GM18502 (cell line): ENCODE data around the gene KRTAP11-1.

Source experiments
- ATAC-seq: cut with Tn5 transposase; IDR thresholded peaks from one replicate; pipeline ENCODE4 v1.9.1; 2021; ENCODE audit warnings: mild to moderate bottlenecking; ENCODE audit not compliant: unreplicated experiment, poor library complexity

KRTAP11-1 gene, protein sequence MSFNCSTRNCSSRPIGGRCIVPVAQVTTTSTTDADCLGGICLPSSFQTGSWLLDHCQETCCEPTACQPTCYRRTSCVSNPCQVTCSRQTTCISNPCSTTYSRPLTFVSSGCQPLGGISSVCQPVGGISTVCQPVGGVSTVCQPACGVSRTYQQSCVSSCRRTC

GRCh38 chr21:30881480-30881879 lies at the start of gene KRTAP11-1:
TSS of gene KRTAP11-1 (minus strand) at chr21:30881580. CDS start at chr21:30881524, 56 bp downstream.
- no peak for ATAC-seq

GRCh38 chr21:30924146-30924700 lies 42.8 kb upstream of the KRTAP11-1 start:
- no peak for ATAC-seq

DNA sequence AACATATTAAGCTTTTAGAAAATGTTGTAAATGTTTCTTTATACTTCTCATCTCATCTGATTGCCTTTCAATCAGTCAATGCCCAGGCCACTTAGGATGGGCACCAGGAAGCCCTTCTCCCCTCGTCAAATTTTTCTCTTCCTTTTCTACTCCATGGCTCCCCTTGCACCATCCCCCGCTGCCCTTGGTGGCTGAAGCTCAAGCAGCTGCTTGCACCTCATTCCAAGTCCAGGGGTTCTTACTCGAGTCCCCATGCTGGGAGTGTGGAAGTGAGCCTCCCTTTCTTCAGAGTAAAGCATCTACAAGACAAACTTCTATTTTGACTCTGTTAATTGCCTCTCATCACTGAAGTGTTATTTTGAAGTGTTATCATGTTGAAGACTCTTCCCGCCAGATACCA lies 39.7 kb upstream of the KRTAP11-1 start:
- ATAC-seq: no peak

DNA sequence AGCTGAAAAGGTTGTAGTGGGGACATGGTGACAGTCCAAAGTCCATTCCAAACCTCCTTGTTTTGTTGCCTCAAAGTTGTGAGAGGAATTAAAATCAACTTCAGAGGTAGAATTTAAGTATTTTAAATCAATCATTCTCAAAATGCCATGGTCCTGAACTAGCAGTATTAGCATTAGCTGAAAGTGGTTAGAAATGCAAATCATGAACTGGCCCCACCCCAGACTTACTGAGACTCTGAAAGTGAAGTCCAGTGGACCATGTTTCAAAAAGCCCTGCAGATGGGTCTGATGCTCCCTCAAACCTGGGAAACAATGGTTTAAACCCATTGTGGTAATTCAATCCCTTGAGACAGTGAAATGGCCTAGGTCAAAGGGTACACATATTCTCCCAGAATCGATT lies 36.2 kb upstream of the KRTAP11-1 start:
- no peak for ATAC-seq

DNA sequence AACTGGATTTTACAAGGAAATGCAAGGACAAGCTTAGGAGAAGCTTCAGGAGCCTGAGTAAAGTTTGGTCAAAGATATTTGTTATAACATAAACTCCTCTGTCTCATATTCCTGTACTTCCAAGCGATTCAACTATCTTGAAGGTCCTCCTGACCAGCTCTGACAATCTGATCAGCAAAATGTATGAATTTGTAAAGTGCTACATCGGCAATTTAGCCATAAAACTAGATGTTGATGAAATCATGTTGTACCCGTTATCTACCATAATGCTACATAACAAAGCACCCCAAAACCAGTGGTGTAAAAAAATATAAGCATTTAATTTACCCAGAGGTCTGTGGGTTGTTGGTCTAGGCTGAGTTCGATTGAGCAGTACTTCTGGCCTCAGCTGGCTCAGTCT lies 19.5 kb upstream of the KRTAP11-1 start:
- ATAC-seq: no peak

DNA sequence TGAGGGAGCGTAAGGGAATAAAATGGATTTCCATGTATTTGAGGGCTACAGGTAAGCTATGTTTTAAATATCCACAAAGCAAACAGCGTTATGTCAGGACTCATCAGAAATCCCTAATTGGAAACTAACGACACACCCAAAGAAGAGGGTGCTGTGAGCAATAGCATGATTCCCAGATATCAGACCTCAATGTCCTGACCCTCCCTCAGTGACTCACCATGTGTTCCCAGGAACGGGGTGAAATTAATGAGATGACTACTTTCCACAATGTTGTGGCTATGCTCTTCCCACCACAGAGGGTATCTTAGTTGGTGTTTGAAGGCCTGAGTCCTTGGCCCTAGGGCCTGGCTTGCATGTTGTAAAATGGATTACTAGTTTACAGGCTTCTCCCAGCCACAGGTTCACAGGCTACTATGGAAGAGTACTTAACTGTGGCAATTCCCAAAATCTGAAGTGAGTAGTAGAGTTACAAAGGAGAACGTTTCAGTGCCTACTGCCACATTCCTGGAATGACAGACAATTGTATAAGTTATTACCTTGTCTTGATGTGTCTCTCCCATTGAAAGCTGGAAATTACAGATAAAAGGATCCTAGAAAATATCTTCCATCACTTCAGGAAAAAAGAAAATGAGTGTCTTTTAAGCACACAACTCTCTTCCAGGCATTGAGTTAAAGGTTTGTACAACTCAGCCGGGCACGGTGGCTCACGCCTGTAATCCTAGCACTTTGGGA lies 1.7 kb upstream of the KRTAP11-1 start:
- ATAC-seq: no peak

DNA sequence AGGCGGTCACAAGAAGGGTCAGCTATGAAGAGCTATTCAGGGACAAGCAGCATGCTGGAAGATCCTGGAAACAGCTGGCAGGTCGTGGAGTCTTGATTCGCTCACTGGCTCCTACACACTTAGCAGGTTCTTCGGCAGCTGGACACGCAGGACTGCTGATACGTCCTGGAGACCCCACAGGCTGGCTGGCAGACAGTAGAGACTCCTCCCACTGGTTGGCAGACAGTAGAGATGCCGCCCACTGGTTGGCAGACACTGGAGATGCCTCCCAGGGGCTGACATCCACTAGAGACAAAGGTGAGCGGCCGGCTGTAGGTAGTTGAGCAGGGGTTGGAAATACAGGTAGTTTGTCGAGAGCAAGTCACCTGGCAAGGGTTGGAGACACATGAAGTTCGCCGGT lies 466 bp downstream of the KRTAP11-1 start:
- ATAC-seq: no peak

DNA sequence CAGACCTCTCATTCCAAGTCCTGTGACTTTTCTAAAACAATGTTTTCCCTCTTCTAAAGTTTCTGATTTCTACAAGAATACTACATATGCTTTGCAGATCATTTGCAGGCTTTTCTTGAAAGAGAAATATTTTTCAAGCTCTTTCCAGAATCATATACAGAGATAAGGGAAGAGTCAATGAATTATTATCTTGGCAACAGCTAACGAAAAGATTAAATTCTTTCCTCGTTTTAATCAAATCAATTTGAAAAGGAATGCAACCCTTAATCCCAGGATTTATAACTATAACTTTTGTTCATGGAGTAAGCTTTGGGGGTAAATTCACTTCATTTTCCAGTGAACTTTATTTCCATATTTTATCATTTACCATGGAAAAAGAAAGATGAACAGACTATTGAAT lies 6.9 kb downstream of the KRTAP11-1 start:
- ATAC-seq: no peak

- ATAC-seq: no peak
These were observed 33.5 kb downstream of the KRTAP11-1 start for GRCh38 chr21:30847627-30848500.

GRCh38 chr21:30842990-30843389 lies 38.4 kb downstream of the KRTAP11-1 start:
- no peak for ATAC-seq

DNA sequence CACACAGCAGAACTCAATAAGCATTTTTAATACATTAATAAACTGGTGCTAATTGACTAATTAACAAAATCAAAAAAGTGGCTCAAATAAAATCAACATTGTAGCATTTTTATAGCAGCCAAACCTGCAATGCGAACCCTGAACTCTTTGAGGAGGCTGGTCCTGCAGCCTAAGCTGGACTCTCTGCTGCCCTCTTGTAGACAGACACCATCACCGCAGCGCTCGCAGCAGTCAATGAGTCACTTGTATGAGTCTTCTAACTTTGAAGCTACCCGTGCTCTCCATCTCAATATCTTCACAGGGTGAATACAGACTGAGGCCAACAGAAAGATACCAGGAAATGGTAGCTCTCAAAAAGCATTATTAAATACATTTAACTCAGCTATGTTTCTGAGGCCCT lies 42.1 kb downstream of the KRTAP11-1 start:
- no peak for ATAC-seq

- no peak for ATAC-seq
These were observed 42.8 kb downstream of the KRTAP11-1 start for GRCh38 chr21:30838536-30838935.

DNA sequence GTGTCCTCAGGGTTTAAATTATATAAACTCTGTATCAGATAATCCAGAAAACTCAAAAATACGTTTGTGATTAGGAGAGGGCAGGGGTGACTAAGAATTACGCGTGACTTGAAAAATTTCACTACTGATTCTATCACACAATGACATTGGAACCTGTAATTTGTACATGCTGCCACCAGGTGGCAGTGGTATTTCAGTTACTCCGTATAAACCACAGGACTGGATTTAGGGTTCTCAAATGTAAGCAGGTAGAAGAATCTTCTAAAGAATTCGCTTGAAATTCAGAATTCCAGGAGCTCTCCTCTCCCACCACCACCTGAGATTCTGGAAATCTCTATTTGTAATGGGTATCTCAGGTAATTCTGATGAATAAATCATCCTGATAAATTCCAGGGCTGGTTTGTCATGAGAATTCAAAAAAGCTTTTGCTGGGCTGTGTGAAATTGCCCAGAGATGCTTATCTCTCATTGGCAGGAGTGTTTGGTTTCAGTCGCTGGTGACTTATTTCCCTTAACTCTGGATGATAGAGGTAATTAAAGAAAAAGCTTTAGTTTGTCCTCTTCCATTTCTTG lies 50.1 kb downstream of the KRTAP11-1 start:
- ATAC-seq: no peak
